AG09309 (cell line): ENCODE results near the gene VNN1.
"Not testable (repeated sequence)": the region's sequence is repeated elsewhere in the genome, so short reads cannot be mapped to it uniquely, and the experiment has no call there.

Experiments used
- DNase-seq: peaks from one replicate; pipeline ENCODE4 v3.0.0-alpha.2; 2010; ENCODE audit warnings: low read depth
- H3K4me3 ChIP-seq: 2 replicates; pipeline ENCODE4 v1.5.1; 2011; ENCODE audit warnings: mild to moderate bottlenecking, low read depth, low read length, moderate library complexity; ENCODE audit not compliant: control insufficient read depth
- TF ChIP-seq, protein P1 (sequence below): IDR thresholded peaks from 2 replicates; pipeline ENCODE4 v1.5.1; 2011; ENCODE audit warnings: mild to moderate bottlenecking, low read depth, low read length, inconsistent platforms; ENCODE audit not compliant: insufficient read depth, control insufficient read depth; ENCODE audit errors: missing control alignments

Gene VNN1

DNA sequence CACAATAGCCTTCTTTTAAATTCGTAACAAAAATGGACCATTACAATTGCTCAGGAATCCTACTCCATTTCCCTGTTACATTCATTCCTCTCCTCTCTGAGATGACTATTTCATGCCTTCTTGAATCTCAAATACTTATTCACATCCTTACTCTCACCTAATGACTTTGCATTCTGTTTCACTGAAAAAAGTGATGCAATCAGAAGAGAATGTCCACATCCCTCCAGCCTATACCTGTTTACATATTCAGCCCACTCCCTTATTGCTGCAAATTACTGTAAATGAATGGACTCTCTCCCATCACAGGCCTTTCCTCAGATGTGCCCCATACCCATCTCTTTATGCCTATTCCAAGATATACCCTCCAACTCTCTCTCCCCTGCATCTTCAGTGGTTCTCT, 63.4 kb downstream of the VNN1 start:
- TF ChIP-seq, protein P1, sequence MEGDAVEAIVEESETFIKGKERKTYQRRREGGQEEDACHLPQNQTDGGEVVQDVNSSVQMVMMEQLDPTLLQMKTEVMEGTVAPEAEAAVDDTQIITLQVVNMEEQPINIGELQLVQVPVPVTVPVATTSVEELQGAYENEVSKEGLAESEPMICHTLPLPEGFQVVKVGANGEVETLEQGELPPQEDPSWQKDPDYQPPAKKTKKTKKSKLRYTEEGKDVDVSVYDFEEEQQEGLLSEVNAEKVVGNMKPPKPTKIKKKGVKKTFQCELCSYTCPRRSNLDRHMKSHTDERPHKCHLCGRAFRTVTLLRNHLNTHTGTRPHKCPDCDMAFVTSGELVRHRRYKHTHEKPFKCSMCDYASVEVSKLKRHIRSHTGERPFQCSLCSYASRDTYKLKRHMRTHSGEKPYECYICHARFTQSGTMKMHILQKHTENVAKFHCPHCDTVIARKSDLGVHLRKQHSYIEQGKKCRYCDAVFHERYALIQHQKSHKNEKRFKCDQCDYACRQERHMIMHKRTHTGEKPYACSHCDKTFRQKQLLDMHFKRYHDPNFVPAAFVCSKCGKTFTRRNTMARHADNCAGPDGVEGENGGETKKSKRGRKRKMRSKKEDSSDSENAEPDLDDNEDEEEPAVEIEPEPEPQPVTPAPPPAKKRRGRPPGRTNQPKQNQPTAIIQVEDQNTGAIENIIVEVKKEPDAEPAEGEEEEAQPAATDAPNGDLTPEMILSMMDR: no peak
- H3K4me3 ChIP-seq: no peak overlapping the region
- DNase-seq: no peak

DNA sequence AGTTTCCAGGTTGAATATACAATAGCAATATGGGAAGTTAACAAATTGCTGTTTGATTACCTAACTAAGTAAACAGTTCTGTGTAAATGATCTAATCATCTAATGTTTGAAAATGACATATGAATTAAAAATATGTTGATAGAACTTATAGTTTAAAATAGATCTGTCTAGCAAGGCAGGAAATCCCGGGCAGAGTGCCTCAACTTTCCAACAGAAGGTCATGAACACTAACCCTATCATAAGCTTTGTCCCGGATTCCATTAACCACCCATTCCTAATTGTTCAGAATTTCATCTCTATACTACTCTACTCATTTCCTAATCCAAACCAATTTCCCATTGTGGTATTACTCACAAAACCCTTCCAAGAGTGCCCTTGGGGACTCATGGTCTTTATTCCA, 65.0 kb downstream of the VNN1 start:
- no peak for DNase-seq
- H3K4me3 ChIP-seq: no peak overlapping the region
- TF ChIP-seq, protein P1: no peak

DNA sequence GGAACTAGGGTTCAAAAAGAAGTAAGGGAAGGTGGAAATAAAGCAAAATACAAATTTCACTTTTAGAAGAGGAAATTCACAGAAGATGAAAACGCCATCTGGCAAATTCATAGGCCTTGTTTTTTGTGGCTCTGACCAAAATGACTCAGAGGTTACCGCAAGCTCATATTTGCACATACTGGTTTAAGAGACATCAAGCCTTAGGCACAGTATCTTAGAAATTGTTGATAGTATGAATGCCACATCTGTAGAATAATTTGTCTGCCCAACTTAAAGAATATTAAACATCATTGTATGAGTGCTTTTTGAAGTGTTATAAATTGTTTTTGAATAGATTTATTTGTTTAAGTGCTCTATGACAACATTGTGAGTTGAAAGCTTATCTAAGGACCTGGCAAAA, 65.5 kb downstream of the VNN1 start:
- peak; percentile 56 for DNase-seq
- TF ChIP-seq, protein P1: no peak
- no peak overlapping the region for H3K4me3 ChIP-seq

DNA sequence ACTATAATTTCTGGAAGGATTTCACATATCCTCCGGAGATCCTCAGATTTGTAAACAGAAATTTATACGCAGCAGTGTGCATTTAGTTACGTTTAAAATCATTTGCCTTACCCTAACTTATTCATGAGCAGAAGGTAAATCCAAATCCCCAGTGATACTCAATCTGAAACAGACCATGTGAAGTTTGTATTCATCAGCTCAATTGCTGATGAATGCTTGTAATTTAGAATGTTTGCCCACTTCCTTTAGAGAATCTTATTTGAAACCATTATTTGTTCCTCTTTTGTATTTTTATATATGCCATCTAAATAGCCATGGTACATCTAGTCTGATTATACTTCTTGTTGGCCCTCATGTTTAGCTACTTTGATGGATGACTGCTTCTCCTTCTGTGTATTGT, 70.3 kb downstream of the VNN1 start:
- TF ChIP-seq, protein P1: no peak
- H3K4me3 ChIP-seq: no peak overlapping the region
- DNase-seq: no peak

DNA sequence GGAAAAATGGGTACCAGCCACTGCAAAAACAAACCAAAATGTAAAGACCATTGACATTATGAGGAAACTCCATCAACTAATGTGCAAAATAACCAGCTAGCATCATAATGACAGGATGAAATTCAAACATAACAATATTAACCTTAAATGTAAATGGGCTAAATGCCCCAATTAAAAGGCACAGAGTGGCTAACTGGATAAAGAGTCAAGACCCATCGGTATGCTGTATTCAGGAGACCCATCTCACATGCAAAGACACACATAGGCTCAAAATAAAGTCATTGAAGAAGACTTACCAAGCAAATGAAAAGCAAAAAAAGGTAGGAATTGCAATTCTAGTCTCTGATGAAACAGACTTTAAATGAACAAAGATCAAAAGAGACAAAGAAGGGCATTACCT, 76.7 kb downstream of the VNN1 start:
- DNase-seq, H3K4me3 ChIP-seq: not testable (repeated sequence)

DNA sequence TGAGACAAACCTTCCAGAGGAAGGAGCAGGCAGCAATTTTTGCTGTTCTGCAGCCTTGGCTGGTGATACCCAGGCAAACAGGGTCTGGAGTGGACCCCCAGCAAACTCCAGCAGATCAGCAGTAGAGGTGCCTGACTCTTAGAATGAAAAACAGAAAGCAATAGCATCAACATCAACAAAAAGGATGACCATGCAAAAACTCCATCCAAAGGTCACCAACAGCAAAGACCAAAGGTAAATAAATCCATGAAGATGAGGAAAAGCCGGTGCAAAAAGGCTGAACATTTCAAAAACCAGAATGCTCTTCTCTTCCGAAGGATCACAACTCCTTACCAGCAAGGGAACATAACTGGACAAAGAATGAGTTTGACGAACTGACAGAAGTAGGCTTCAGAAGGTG, 77.9 kb downstream of the VNN1 start:
- DNase-seq, H3K4me3 ChIP-seq: not testable (repeated sequence)

DNA sequence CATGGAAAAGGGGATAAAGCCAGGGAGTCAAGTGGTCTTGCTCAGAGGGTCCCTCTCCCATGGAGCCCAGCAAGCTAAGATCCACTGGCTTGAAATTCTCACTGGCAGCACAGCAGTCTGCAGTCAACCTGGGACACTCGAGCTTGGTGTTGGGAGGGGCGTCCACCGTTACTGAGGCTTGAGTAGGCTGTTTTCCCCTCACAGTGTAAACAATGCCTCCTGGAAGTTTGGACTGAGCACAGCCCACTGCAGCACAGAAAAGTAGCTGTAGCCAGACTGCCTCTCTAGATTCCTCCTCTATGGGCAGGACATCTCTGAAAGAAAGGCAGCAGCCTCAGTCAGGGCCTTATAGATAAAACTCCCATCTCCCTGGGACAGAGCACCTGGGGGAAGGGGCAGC, 78.6 kb downstream of the VNN1 start:
- not testable (repeated sequence) for DNase-seq, H3K4me3 ChIP-seq

DNA sequence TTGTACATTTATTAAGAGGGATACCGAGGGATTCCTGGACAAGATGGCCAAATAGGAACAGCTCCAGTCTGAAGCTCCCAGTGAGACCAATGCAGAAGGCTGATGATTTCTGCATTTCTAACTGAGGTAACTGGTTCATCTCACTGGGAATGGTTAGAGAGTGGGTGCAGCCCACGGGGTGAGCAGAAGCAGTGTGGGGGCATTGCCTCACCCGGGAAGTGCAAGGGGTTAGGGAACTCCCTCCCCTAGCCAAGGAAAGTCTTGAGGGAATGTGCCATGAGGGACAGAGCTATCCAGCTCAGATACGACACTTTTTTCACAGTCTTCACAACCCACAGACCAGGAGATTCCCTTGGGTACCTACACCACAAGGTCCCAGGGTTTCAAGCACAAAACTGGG, 79.1 kb downstream of the VNN1 start:
- TF ChIP-seq, protein P1: no peak
- DNase-seq: no peak
- H3K4me3 ChIP-seq: no peak overlapping the region
